ENCODE measurements around the gene RHO.

The RHO gene

DNA sequence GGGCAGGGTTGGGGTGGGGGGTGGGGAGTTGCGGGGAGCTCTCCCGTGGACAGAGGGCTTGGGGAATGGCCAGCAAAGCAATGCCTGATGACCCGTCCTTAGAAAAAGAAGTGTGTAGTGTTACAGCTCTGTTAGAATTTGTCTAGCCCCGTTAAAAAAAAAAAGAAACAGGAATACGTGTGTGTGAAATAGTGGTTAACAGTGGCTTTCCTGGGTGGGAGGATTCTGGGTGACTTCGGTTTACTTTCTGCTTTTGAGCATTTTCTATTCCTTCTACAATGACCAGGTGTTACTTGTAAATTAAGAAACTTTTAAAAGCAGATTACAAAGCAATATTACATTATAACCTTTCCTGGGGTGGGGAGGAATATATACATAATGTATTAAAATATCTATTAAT lies 39.5 kb downstream of the RHO start:
- no peak for DNase-seq (ENCODE audit: low read depth)
- TF ChIP-seq, protein P1, sequence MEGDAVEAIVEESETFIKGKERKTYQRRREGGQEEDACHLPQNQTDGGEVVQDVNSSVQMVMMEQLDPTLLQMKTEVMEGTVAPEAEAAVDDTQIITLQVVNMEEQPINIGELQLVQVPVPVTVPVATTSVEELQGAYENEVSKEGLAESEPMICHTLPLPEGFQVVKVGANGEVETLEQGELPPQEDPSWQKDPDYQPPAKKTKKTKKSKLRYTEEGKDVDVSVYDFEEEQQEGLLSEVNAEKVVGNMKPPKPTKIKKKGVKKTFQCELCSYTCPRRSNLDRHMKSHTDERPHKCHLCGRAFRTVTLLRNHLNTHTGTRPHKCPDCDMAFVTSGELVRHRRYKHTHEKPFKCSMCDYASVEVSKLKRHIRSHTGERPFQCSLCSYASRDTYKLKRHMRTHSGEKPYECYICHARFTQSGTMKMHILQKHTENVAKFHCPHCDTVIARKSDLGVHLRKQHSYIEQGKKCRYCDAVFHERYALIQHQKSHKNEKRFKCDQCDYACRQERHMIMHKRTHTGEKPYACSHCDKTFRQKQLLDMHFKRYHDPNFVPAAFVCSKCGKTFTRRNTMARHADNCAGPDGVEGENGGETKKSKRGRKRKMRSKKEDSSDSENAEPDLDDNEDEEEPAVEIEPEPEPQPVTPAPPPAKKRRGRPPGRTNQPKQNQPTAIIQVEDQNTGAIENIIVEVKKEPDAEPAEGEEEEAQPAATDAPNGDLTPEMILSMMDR (IDR thresholded peaks at IDR 0.05; ENCODE audit: low read length, missing control alignments), result no peak
- H3K4me3 ChIP-seq (replicated peaks; ENCODE audit: low read depth, low read length), result no peak overlapping the region

- TF ChIP-seq, protein P1 (IDR thresholded peaks at IDR 0.05; ENCODE audit: low read length, missing control alignments), result no peak
- DNase-seq (ENCODE audit: low read depth), result no peak
Measured at GRCh38 chr3:129569856-129570255, 41.4 kb downstream of the RHO start.

GRCh38 chr3:129571605-129572547 lies 43.4 kb downstream of the RHO start:
- TF ChIP-seq, protein P1 (IDR thresholded peaks at IDR 0.05; ENCODE audit: low read length, missing control alignments), result no peak
- no peak for DNase-seq (ENCODE audit: low read depth)
- no peak overlapping the region for H3K4me3 ChIP-seq (replicated peaks; ENCODE audit: low read depth, low read length)

More at GRCh38 chr3:129569856-129570255, 41.4 kb downstream of the RHO start:
- H3K4me3 ChIP-seq (replicated peaks; ENCODE audit: low read depth, low read length), result no peak overlapping the region

DNA sequence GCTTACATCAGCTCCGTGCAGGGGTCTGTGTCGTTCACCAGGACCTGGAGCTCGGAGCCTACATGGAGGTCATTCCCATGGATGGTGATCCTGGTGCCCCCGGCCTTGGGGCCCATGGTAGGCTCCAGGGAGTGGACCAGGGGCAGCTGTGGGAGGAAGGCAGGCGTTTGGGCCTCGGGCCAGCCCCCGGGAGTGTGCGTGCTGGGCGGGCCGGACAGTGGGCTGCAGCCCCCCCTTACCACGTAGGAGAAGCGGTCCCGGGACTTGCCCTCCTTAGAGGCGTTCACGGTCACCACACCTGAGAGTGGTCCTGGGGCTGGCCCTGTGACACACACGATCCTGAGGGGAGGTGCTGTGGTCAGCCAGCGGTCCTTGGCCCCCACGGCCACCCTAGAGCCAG lies 44.2 kb downstream of the RHO start:
- TF ChIP-seq, protein P1 (IDR thresholded peaks at IDR 0.05; ENCODE audit: low read length, missing control alignments), result no peak
- H3K4me3 ChIP-seq (replicated peaks; ENCODE audit: low read depth, low read length), result no peak overlapping the region
- DNase-seq (ENCODE audit: low read depth), result no peak

- TF ChIP-seq, protein P1 (IDR thresholded peaks at IDR 0.05; ENCODE audit: low read length, missing control alignments), result no peak
- H3K4me3 ChIP-seq (replicated peaks; ENCODE audit: low read depth, low read length), result no peak overlapping the region
- DNase-seq (ENCODE audit: low read depth), result no peak
Measured at GRCh38 chr3:129573493-129573892, 45.1 kb downstream of the RHO start.

DNA sequence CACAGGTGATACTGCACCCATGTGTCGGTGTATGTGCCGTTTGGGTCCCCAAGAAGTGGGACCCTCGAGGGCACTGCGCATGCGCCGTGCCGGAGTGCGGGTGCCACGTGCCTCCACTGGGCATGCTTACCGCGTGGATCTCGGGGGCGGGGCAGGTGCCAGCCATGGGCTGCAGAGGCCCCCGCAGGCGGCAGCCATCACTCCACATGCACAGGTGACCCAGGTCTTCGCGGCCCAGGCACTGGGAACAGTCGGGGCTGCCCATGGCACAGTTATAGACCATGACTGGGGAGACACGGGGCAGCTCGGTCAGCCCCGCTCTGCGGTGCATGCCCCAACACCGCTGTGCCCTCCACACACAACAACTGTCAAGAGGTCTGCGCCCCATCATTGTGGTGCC lies 45.8 kb downstream of the RHO start:
- TF ChIP-seq, protein P1 (IDR thresholded peaks at IDR 0.05; ENCODE audit: low read length, missing control alignments), result no peak
- no peak overlapping the region for H3K4me3 ChIP-seq (replicated peaks; ENCODE audit: low read depth, low read length)
- no peak for DNase-seq (ENCODE audit: low read depth)

Measured in fibroblast of pulmonary artery (primary cell).